Central memory CD4-positive, alpha-beta T cell (primary cell): Measurements from ENCODE around the gene PMM1.
"Not testable (repeated sequence)": the region's sequence is repeated elsewhere in the genome, so short reads cannot be mapped to it uniquely, and the experiment has no call there.

Experiments
- DNase-seq: peaks from one replicate; pipeline ENCODE4 v3.0.0; 2022

PMM1 gene

DNA sequence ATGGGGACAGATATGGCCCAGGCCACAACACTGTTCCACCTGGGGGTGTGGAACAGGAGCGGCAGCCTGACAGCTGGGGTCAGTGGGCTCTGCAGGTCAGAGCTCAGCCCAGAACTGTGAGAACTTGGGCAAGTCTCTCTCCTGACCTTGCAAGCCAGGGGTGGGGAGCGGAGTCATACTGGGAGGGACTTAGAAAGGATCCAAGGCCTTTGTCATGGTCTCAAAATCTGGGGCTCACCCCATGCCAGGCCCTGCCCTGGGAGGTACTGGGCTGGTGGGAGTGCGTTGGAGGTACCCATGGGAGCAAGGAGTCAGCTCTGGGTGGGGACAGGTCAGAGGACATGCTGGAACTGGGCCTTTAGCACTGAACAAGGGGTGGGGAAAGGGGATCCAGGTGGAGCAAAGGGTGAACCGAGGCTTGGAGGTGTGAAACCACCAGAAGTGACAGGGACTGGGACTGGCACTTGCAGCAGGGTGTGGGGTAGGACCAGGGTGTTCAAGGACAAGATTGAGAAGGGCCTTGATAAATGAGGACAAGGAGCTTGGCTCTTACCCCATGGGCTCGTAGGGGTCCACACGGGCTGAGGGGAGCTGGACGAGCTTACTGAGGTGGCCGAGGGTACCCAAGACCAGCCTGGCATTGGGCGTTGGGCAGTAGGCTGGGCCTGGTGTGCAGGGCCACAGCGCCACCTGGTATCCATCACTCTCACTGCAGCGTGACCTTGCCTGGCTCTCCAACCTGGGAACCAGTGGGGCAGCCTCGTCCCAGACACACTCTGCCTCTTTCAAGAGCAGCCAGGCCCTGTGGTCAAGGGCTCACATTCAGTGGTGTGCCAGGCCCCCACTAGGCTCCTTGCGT lies 7.4 kb upstream of the PMM1 start:
- DNase-seq = peak; percentile 14

DNA sequence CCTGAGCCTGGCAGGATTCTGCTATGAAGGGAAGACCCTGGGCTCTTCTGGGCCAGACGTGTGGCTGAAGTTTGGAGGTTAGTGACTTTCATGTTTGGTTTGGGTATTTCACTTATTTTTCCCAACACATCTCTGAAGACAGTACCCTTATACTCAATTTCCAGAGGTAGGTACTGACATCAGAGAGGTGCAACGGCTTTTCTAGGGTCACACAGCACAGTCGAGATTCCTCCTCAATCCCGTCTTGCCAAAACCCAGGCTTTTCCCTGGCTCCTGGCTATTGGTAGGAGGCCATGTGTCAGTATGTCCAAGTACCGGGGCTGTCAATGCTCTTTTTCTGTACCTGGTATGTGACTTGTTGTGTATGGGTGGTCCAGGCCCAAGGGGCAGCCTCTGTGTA lies 6.1 kb upstream of the PMM1 start:
- DNase-seq = no peak

DNA sequence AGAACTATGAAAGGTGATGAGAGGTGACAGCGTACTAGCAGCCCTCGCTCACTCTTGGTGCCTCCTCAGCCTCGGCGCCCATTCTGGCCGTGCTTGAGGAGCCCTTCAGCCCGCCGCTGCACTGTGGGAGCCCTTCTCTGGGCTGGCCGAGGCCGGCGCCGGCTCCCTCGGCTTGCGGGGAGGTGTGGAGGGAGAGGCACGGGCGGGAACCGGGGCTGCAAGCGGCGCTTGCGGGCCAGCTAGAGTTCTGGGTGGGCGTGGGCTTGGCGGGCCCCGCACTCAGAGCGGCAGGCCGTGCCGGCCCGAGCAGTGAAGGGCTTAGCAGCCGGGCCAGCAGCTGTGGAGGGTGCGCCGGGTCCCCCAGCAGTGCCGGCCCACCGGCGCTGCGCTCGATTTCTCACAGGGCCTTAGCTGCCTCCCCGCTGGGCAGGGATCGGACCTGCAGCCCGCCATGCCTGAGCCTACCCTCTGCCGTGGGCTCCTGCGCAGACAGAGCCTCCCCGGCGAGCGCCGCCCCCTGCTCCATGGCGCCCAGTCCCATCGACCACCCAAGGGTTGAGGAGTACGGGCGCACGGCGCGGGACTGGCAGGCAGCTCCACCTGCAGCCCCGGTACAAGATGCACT lies 3.8 kb upstream of the PMM1 start:
- not testable (repeated sequence) for DNase-seq

DNA sequence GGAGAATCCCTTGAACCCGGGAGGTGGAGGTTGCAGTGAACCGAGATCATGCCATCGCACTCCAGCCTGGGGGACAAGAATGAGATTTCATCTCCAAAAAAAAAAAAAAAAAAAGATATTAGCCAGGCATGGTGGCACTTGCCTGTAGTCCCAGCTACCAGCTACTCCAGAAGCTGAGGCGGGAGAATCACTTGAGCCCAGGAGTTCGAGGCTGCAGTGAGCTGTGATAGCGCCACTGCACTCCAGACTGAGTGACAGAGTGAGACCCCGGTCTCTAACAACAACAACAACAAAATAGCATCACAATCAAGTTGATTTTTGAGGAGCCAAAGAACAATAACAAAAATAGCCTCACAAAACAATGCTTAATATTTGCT lies 2.3 kb downstream of the PMM1 start:
- DNase-seq = no peak

DNA sequence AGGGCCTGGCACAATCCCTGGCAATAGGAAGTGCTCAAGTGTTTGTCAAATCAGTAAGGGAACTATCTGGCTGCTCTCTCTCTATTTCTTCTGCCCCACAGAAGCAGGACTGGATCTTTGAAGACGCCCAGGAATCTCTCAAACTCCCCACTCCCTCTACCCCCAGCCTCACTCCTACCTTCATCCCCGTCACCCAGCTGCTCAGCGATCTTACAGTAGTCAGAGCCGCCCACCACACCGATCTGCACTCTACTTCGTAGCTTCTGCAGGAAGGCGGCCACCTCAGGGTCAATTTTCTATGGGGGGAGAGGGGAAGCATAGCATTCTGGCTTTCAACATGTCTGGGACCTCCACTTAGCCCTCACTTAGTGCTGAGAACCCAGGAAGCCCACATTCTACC lies 3.7 kb downstream of the PMM1 start:
- DNase-seq = no peak

DNA sequence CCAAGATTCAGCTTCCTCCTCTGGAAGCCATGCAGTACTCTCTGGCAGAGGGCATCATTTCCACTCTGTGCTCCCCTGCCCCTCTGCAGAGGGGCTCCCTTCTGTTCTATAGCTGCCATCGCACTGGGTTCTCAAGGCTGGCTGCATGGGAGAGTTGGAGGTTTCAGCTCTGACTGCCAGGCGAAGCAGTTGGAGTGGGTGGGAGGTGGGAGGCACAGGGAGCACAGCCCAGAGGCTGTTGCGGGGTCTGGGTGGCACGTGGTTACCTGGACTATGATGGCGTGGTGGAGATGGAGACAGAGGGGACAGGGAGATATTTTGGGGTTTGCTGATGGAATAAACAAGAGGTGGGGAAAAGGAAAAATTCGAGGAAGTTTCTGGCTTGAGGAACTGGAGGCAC lies 4.8 kb downstream of the PMM1 start:
- DNase-seq = no peak

DNA sequence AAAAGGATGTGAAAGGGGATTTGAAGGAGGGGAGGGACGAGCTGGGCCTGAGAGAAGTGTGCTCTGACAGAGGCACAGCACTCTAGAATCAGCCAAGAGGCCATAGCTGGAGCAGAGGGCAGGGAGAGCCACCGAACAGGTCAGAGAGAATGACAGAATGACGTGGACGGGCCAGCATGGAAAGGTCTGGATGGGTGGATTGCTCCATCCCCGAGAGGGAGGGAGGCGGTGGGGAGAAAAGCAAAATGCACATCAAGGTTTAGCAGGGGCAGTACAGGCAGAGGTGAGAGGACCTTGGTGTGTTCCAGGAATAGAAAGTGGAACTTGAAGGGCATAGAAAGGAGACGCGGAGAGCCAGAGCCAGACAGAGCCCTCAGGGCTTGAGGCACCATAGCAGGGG lies 6.9 kb downstream of the PMM1 start:
- no peak for DNase-seq

DNA sequence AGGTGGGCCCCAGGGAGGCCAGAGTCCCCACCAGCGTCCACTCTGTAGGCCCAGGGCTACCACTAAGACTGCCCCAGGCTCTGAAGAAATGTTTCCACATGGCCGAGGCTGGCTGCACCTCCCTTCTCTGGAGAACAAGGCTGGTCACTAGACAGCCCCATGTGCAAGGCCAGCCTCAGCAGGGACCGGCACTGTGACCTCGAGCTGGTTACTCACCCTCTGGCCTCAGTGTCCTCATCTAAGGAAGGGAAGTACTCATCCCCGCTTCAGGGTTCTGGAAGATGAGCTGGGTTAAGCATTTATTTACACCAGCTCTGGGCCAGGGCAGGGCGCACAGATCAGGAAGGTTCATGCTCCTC lies 9.7 kb downstream of the PMM1 start:
- DNase-seq = no peak

DNA sequence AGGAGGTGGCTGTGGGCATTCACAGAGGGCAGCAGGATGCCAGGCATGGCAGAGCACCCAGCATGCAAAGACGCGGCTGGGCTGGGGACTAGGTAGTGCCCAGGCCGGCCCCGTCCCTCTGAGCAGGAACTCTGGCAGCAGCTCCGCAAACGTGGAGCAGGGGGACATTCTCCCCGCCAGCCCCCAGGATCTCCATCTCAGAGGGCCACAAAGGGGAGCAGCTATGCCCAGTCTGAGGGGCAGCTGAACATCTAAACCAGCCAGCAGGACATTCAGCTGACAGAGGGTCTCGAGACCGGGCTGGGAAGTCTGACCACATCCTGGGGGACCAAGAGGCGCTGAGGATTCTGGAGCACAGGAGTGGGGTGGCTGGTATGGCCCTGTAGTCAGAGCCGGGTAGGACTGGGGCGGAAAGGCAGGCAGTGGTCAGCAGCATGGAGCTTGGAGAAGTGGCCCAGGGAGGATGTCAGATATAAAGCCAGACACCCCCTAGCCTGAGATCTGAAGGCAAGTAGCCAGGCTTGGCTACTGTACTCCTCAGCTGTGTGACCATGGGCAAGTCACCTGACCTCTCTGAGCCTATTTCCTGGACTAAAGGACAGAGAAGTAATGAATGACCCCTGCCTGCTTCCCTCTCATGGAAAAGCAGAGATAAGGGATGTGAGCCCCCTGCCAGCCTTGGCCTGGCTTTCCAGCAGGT lies 10.2 kb downstream of the PMM1 start:
- DNase-seq = no peak

DNA sequence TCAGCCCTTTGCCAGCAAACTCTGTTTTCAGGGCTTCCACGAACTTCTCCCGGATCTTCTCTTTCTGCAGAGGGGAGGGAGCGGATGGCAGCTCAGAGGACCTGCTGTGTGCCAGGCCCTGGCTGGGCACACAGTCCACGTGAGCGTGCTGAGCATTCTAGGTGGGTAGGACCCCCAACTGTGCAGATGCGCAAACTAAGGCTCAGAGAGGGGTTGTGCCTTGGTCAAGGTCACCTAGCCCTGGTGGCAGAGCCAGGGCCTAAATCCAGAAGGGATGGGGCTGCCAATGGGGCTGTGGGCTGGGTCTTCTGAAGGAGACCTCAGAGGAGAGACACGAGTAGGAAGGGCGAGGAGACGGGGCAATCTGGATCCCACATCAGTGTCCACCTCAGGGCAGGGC lies 10.8 kb downstream of the PMM1 start:
- DNase-seq = no peak

DNA sequence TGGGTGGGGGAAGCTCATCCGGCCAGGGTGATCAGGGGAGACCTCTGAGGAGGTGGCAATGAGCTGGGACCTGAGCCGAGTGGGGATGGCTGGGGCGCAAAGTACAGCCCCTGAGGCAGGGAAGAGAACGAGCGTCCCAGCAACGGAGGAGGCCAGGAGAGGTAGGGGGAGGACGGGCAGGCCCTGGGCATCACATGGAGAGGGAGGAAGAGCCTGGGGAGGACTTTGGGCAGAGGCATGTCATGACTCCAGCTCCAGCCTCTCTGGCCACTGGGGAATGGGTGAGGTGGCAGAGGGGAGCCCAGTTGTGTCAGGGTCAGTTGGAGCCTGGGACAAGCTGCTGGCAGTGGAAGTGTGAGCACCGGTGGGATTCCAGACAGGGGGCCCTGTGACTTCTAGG lies 11.5 kb downstream of the PMM1 start:
- DNase-seq = no peak

DNA sequence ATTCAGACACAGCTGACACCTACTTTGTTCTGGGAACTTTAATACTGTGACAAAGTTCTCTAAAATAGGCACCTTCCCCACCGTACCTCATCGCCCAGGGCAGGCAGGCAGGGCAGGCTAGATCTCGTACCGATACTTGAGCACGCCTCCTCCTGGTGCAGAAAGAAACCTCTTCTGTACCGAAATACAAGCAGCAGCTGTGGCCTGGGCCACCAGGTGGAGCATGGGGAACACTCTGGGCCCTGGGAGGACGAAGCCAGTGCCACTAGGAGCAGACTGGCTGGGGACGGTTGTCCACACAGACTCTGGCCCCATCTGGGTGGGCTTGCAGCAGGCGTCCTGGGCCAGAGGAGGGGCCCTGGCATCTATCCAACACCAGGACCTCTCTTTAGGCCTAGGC lies 12.8 kb downstream of the PMM1 start:
- DNase-seq = no peak

DNA sequence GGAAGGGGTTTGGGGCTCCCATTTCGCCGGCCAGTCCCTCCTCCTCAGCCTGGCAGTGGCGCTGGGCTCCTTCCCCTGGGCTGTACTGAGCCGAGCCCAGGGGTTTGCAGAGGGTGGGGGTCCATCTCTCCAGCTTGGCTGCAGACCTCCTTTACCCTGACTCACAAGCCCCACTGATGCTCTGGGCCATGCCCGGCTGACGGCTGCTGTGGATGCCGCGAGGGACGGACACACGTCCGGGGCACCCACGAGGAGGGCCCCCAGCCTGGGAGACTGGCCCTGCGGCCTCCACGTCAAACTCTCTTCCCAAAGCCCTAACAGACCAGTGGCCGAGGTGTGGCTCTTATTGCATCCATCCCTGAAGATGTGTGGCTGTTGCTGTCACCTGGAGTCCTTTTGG lies 14.1 kb downstream of the PMM1 start:
- no peak for DNase-seq

DNA sequence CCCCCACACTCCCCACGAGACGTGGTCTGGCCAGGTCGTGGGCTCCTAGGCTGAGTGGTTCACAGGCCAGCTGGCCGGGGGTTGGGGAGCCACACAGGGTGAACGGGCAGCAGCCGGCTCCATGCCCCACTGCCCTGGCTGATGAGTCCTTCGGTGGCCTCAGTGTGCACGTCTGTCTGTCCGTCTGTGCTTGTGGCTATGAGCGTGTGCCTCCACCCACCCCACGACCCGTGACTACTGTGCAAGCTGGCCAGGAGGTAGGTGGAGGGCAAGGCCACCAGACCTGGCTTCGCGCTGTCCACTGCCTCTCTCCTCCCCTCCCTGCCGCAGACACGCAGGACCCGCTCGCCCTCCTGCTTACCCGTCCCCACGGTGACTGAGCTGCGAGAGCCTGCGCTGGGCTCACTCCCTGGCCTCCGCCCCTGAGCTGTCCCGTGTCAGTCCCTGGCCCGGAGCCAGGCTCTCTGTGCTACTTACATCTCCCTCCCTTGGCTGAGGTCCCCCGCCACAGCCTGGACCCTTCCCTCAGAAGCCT lies 14.7 kb downstream of the PMM1 start:
- DNase-seq = no peak

DNA sequence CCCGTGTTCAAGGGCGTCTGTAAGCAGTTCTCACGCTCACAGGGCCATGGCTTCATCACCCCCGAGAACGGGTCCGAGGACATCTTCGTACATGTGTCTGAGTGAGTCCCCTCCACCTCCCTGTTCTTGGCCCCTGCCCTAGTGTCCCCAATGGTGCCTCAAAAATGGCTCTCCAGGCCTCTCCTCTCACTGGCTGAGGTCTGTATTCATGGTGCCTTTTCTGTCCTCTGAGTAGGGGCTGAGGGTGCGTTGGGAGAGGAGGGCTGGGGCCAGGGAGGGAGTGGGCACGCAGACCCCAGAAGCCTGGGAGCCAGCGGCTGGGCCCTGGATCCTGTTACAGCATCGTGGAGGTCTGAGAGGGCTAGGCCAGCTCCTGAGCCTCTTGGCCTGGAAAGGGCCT lies 16.0 kb downstream of the PMM1 start:
- DNase-seq = no peak

DNA sequence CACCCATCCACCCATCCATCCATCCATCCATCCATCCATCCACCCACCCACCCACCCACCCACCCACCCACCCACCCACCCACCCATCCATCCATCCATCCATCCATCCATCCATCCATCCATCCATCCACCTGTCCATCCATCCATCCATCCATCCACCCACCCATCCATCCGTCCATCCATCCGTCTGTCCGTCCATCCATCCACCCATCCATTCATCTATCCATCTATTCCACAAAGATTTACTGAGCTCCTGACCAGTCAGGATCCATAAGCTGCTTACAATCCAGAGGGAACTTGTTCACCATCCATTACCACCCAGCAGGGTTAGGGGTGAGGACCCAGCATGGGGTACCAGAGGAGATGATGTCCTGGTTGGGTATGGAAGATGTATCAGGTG lies 17.3 kb downstream of the PMM1 start:
- DNase-seq = not testable (repeated sequence)

DNA sequence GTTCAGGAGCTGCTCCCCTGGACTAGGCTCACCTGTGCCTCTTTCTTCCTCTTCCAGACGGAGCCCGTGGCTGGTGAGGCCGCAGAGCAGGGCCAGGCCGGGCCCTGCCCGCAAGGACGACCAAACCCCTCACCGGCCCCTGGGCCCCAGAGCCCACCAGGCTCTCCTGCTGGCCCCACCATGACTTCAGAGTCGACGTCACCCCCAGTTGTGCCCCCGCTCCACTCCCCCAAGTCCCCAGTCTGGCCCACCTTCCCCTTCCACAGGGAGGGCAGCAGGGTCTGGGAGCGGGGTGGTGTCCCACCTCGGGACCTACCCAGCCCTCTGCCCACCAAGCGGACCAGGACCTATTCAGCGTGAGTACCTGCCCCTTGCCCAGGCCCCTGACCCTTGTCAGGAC lies 17.9 kb downstream of the PMM1 start:
- no peak for DNase-seq

DNA sequence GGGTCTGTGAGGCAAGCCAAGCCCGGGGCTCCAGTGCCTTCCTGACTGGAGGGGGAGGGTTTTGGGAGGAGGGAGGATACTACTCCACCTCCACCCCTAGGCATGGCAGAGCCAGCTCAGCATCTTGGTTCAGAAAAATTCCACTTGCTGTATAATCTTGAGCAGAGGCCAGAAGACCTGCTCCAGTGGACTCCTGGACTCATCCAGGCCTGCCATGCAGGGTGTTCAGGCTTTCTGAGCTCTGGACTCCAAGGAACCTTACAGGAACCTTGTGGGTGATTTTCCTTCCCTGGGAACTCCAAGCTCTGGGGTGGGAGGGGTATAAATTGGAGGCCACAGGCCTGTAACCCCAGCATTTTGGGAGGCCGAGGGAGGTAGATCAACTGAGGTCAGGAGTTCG lies 19.4 kb downstream of the PMM1 start:
- no peak for DNase-seq

DNA sequence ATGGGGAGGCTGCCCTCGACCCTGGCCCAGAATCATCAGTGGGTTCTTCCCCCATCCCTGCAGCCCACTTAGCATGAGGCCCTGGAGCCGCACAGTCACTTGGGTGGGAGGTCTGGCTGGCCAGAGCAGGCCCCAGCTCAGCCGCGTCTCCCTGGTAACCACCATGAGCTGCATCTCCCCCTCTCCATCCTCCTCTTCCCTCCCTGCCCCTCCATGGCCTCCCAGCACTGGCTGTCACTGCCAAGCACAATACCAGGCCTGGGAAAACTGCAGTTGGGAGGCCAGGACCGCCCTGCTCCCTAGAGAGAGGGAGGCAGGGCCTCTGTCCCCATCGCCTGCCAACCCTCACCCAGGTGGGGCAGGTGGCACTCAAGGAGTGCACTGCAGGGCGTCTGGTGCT lies 20.8 kb downstream of the PMM1 start:
- DNase-seq = no peak

DNA sequence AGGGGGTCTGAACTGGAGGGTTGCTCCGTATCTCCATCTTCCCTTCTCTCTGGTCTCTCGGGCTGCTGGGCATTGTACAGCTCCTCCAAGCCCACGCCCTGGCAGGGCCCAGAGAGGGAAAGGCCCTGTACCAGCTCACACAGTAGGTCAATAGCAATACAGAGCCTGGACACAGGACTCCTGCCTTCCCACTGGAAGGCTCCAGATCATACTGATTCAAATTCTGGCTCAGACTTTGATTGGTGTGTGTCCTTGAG lies 22.2 kb downstream of the PMM1 start:
- DNase-seq = no peak

DNA sequence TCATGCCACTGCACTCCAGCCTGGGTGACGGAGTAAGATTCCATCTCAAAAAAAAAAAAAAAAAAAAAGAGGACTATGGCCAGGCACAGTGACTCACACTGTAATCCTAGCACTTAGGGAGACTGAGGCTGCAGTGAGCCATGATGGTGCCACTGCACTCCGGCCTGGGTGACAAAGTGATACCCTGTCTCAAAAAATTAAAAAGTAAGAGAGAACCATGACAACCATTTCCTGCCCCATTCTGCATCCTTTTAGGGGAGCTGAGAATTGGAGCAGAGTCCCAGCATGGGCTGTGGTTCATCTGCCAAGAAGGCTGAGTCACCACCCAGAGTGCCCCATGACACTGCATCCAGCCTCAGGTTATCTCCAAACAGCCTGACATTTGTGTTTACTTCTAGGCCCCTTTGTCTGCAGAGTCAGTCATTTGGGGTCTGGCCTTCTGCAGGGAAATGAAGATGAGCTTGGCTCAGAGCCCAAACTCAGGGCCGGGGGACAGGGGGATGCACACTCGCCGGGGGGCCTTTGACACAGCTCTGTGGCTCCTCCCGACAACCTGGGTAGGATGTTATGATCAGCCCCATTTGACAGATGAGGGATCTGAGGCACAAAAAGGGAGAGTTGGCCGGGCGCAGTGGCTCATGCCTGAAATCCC lies 24.1 kb downstream of the PMM1 start:
- DNase-seq = no peak

DNA sequence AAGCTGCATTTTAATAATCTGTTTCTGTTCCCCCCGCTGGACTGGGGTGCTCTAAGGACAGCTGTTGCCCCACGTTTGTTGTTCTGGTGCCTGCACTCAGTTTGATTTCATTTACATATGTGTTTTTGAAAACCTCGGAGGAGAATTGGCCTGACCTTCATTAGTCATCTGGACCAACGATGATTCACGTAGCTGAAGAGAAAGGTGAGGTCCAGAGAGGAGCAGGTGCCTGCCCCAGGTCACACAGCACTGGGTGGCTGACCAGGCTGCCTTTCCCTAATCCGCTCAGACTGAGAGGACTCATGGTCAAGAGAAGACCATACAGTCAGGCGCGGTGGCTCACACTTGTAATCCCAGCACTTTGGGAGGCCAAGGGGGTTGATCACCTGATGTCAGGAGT lies 25.1 kb downstream of the PMM1 start:
- no peak for DNase-seq

DNA sequence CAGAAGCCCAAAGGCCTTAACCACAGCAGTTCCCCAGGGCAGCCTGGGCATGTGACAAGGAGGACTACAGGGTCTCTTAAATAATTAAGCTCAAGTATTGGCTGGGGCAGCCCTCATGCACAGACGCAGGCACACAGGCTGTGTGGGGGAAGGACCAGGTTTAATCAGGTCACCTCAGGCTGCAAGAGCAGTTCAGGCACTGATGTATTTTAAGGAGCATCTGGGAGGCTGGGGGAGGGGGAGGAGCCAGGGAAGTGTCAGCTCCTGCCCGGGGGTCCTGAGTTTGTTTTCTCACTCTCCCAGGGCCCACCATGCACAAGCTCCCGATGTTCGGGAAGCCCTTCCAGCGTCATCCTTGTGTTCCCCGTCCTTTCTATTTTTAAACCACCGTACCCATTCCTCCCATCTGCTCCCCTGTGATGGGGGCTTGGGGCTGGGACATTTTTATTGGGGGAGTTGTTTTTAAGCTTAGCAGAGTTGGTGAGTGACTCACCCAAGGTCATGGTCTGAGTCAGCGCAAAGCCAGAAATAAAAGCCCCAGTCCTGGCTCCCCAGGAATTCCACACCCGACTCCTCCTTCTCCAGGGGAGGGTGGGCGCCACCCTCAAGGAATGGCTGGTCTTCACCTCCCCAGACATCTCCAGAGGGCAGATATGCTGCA lies 26.5 kb downstream of the PMM1 start:
- DNase-seq = no peak
